ENCODE measurements around the gene GHR.

Gene GHR

GRCh38 chr5:42498000-42498399 lies 74.8 kb downstream of the GHR start:
- Histone ChIP-seq H3K9ac (ENCODE audit: low read length) (no peak overlapping the region), H3K36me3 (ENCODE audit: insufficient read depth, low read length) (no peaks in the 10 kb centered on the region), H3K9me3 (ENCODE audit: low read length) (no peaks in the 10 kb centered on the region), H3K4me3 (ENCODE audit: low read depth in 1 of 2, low read length in 2 of 2) (no peak overlapping the region), H3K27me3 (ENCODE audit: control insufficient read depth in 1 of 2, insufficient read depth in 2 of 2, low read length in 2 of 2) (no peaks in the 10 kb centered on the region), H3K27ac (ENCODE audit: low read depth, low read length) (no peak overlapping the region), H3K4me1 (ENCODE audit: insufficient read depth, low read length) (peaks cover 47% of the 10 kb centered on the region)

GRCh38 chr5:42499016-42499415 lies 75.8 kb downstream of the GHR start:
- H3K4me3 ChIP-seq (ENCODE audit: low read depth in 1 of 2, low read length in 2 of 2): no peak overlapping the region
- H3K27me3 ChIP-seq (ENCODE audit: control insufficient read depth in 1 of 2, insufficient read depth in 2 of 2, low read length in 2 of 2): no peaks in the 10 kb centered on the region
- peaks cover 39% of the 10 kb centered on the region for H3K4me1 ChIP-seq (ENCODE audit: insufficient read depth, low read length)
- no peaks in the 10 kb centered on the region for H3K36me3 ChIP-seq (ENCODE audit: insufficient read depth, low read length)
- no peaks in the 10 kb centered on the region for H3K9me3 ChIP-seq (ENCODE audit: low read length)
- no peak overlapping the region for H3K9ac ChIP-seq (ENCODE audit: low read length)
- H3K27ac ChIP-seq (ENCODE audit: low read depth, low read length): no peak overlapping the region

DNA sequence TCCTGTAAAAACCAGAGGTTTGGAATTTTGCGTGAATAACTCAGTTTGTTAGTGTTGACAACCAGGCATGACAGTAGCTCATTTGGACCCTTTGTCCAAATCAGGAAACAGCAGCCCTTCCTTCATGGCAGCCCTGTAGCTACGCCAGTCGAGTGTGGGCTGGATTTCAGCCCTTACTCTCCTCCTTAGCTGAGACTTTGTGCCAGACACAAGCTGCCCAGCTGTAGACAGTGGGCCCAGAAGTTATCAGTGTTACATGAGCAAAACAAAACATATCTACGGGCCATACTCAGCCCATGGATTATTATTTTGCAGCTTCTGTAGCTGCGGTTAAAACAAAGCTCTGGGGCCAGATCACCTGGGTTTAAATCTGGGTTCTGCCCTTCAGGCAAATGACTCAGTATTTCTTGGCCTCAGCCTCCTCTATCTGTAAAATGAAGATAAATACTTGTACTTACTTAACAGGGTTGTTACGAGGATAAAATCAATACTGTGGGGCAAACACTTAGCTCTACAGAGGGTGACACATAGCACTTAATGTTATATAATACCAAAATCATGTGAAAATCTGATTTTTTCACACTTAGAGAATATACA lies 76.9 kb downstream of the GHR start:
- Histone ChIP-seq H3K27me3 (ENCODE audit: control insufficient read depth in 1 of 2, insufficient read depth in 2 of 2, low read length in 2 of 2) (no peaks in the 10 kb centered on the region), H3K9ac (ENCODE audit: low read length) (no peak overlapping the region), H3K9me3 (ENCODE audit: low read length) (no peaks in the 10 kb centered on the region), H3K4me3 (ENCODE audit: low read depth in 1 of 2, low read length in 2 of 2) (no peak overlapping the region), H3K36me3 (ENCODE audit: insufficient read depth, low read length) (no peaks in the 10 kb centered on the region), H3K4me1 (ENCODE audit: insufficient read depth, low read length) (peaks cover 34% of the 10 kb centered on the region), H3K27ac (ENCODE audit: low read depth, low read length) (no peak overlapping the region)

- Histone ChIP-seq H3K4me3 (ENCODE audit: low read depth in 1 of 2, low read length in 2 of 2) (no peak overlapping the region), H3K27ac (ENCODE audit: low read depth, low read length) (no peak overlapping the region), H3K4me1 (ENCODE audit: insufficient read depth, low read length) (peaks cover 26% of the 10 kb centered on the region), H3K9ac (ENCODE audit: low read length) (no peak overlapping the region), H3K27me3 (ENCODE audit: control insufficient read depth in 1 of 2, insufficient read depth in 2 of 2, low read length in 2 of 2) (no peaks in the 10 kb centered on the region), H3K36me3 (ENCODE audit: insufficient read depth, low read length) (no peaks in the 10 kb centered on the region), H3K9me3 (ENCODE audit: low read length) (no peaks in the 10 kb centered on the region)
Measured at GRCh38 chr5:42502613-42503470, 79.6 kb downstream of the GHR start.

DNA sequence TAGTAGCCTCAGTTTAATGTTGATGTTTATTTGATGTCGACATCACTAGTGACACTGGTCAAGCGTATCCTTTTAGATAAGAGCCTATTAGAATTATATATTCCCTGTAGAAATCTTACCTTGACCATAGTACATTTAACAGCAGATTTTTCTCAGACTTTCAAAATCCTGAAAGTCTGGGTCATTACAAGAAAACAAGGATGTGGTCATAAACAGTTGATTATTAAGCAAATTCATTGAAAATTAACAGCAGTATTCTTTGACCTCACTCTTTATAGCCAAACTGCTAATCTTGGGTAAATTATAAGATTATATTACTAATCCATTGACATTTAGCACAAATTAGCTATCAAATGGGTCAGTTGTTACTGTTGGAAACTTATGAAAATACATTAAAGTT lies 83.4 kb downstream of the GHR start:
- peaks cover 14% of the 10 kb centered on the region for H3K4me1 ChIP-seq (ENCODE audit: insufficient read depth, low read length)
- no peaks in the 10 kb centered on the region for H3K9me3 ChIP-seq (ENCODE audit: low read length)
- H3K27ac ChIP-seq (ENCODE audit: low read depth, low read length): no peak overlapping the region
- no peak overlapping the region for H3K4me3 ChIP-seq (ENCODE audit: low read depth in 1 of 2, low read length in 2 of 2)
- H3K36me3 ChIP-seq (ENCODE audit: insufficient read depth, low read length): no peaks in the 10 kb centered on the region
- H3K27me3 ChIP-seq (ENCODE audit: control insufficient read depth in 1 of 2, insufficient read depth in 2 of 2, low read length in 2 of 2): no peaks in the 10 kb centered on the region
- no peak overlapping the region for H3K9ac ChIP-seq (ENCODE audit: low read length)

DNA sequence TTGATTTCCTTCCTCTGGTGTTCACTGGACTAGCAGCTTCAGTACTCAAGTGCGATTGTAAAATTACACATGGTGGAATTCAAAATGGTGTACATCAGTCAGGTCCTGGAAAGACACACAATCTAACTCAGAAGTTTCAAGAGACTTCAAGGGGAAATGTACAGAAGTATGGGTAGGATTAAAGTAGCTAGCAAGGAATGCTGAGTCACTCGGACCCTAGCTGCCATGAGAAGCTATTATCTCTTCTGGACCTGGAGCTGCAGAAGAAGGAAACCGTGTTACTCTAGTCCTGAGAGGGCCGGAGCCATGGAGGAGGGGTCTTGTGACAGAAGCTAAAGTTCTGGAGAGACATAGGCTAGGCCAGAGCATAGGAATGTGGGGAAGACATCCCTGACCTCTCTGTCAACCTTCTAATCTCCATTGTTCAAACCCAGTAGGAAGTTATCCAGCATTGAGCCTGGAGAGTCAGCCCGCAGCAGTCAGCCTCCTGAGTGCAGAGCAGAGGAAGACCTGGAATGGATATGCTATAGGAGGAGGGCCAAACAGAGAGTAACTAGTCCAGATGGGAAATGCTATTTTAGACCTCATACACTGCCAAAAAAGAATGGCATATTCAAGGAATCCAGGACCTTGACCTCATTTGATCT lies 84.3 kb downstream of the GHR start:
- no peaks in the 10 kb centered on the region for H3K9me3 ChIP-seq (ENCODE audit: low read length)
- no peak overlapping the region for H3K9ac ChIP-seq (ENCODE audit: low read length)
- no peak overlapping the region for H3K4me3 ChIP-seq (ENCODE audit: low read depth in 1 of 2, low read length in 2 of 2)
- no peak overlapping the region for H3K27ac ChIP-seq (ENCODE audit: low read depth, low read length)
- no peaks in the 10 kb centered on the region for H3K27me3 ChIP-seq (ENCODE audit: control insufficient read depth in 1 of 2, insufficient read depth in 2 of 2, low read length in 2 of 2)
- H3K4me1 ChIP-seq (ENCODE audit: insufficient read depth, low read length): peaks cover 14% of the 10 kb centered on the region
- no peaks in the 10 kb centered on the region for H3K36me3 ChIP-seq (ENCODE audit: insufficient read depth, low read length)

GRCh38 chr5:42513246-42513645 lies 90.0 kb downstream of the GHR start:
- Histone ChIP-seq H3K27ac (ENCODE audit: low read depth, low read length) (no peak overlapping the region), H3K4me1 (ENCODE audit: insufficient read depth, low read length) (peaks cover 16% of the 10 kb centered on the region), H3K36me3 (ENCODE audit: insufficient read depth, low read length) (no peaks in the 10 kb centered on the region), H3K27me3 (ENCODE audit: control insufficient read depth in 1 of 2, insufficient read depth in 2 of 2, low read length in 2 of 2) (no peaks in the 10 kb centered on the region), H3K4me3 (ENCODE audit: low read depth in 1 of 2, low read length in 2 of 2) (no peak overlapping the region), H3K9ac (ENCODE audit: low read length) (no peak overlapping the region), H3K9me3 (ENCODE audit: low read length) (no peaks in the 10 kb centered on the region)

DNA sequence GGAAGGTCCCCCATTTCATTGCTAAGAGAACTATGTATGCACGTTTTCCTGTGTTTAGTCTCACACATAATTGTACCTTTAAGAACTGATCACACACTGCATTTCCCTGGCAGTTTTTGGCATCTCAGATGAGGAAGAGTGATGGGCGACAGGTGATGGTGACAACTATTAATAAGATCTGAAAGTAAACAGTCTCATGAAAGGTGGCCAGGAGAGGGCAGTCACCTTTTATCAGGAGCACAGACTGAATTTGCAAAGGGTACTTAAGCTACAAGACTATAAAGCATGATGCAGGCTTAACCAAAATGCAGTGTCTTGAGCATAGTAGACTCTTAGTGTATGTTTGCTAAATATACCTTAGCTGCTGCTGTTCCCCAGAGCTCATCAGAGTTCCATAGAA lies 91.5 kb downstream of the GHR start:
- H3K27me3 ChIP-seq (ENCODE audit: control insufficient read depth in 1 of 2, insufficient read depth in 2 of 2, low read length in 2 of 2): no peaks in the 10 kb centered on the region
- H3K4me1 ChIP-seq (ENCODE audit: insufficient read depth, low read length): peaks cover 29% of the 10 kb centered on the region
- no peak overlapping the region for H3K4me3 ChIP-seq (ENCODE audit: low read depth in 1 of 2, low read length in 2 of 2)
- no peak overlapping the region for H3K9ac ChIP-seq (ENCODE audit: low read length)
- no peak overlapping the region for H3K27ac ChIP-seq (ENCODE audit: low read depth, low read length)
- no peaks in the 10 kb centered on the region for H3K9me3 ChIP-seq (ENCODE audit: low read length)
- no peaks in the 10 kb centered on the region for H3K36me3 ChIP-seq (ENCODE audit: insufficient read depth, low read length)

GRCh38 chr5:42515504-42515903 lies 92.3 kb downstream of the GHR start:
- Histone ChIP-seq H3K4me3 (ENCODE audit: low read depth in 1 of 2, low read length in 2 of 2) (no peak overlapping the region), H3K9ac (ENCODE audit: low read length) (no peak overlapping the region), H3K36me3 (ENCODE audit: insufficient read depth, low read length) (no peaks in the 10 kb centered on the region), H3K27ac (ENCODE audit: low read depth, low read length) (no peak overlapping the region), H3K9me3 (ENCODE audit: low read length) (no peaks in the 10 kb centered on the region), H3K4me1 (ENCODE audit: insufficient read depth, low read length) (peaks cover 31% of the 10 kb centered on the region), H3K27me3 (ENCODE audit: control insufficient read depth in 1 of 2, insufficient read depth in 2 of 2, low read length in 2 of 2) (no peaks in the 10 kb centered on the region)

DNA sequence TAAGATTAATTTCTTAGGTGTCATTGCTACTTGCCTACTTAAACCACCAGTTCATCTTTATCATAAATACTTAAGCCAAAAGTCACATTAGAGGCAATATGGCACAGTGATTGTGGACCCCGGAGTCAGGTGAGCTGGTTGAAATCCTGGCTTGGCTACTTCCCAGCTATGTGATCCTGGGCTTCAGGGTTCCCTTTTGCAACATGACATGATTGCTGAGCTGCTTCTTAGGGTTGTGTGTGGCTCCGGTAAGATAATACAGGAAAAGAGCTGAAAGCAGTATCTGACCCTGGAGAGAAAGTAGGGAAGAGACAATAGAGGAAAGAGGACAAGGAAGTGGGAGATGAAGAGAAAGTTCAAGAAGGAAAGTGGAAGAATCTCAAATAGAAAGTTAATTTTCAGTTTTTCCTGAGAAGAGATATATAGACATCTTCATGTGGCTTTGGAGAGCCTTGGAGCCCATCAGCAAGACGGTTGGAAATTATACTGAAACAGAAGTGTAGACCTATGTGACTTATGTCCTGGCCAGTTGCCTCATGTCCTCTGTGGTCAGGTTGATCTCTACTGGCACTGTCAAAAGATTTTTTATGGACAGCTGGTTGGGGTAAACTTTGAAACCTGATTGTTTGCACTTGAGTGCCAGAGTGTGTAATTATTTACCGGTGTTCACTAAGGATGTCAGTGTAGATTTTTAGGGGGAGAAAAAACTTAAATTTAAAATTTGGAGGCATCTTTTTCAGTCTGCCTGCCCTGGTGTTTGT lies 93.2 kb downstream of the GHR start:
- no peak overlapping the region for H3K4me3 ChIP-seq (ENCODE audit: low read depth in 1 of 2, low read length in 2 of 2)
- H3K4me1 ChIP-seq (ENCODE audit: insufficient read depth, low read length): peaks cover 36% of the 10 kb centered on the region
- no peak overlapping the region for H3K9ac ChIP-seq (ENCODE audit: low read length)
- H3K36me3 ChIP-seq (ENCODE audit: insufficient read depth, low read length): no peaks in the 10 kb centered on the region
- no peaks in the 10 kb centered on the region for H3K9me3 ChIP-seq (ENCODE audit: low read length)
- no peak overlapping the region for H3K27ac ChIP-seq (ENCODE audit: low read depth, low read length)
- H3K27me3 ChIP-seq (ENCODE audit: control insufficient read depth in 1 of 2, insufficient read depth in 2 of 2, low read length in 2 of 2): no peaks in the 10 kb centered on the region

DNA sequence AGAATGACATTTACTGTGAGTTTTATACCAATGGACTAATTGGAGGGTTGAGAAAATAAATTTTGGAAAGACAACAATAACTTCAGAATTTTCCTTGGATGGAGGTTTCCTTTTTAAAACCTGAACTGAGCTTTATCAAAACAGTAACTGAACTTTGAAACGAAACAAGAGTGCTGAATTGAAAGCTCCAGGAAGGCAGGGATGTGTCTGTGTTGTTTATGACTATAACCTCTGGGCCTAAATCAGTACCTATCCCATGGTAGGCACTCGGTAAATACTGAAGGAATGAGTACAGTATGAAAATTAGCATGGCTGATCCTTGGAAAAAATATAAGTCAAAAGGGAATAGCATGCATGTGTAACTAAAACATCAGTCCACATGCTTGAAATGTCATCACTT lies 93.9 kb downstream of the GHR start:
- Histone ChIP-seq H3K4me1 (ENCODE audit: insufficient read depth, low read length) (peaks cover 36% of the 10 kb centered on the region), H3K27ac (ENCODE audit: low read depth, low read length) (no peak overlapping the region), H3K9me3 (ENCODE audit: low read length) (no peaks in the 10 kb centered on the region), H3K9ac (ENCODE audit: low read length) (no peak overlapping the region), H3K36me3 (ENCODE audit: insufficient read depth, low read length) (no peaks in the 10 kb centered on the region), H3K4me3 (ENCODE audit: low read depth in 1 of 2, low read length in 2 of 2) (no peak overlapping the region), H3K27me3 (ENCODE audit: control insufficient read depth in 1 of 2, insufficient read depth in 2 of 2, low read length in 2 of 2) (no peaks in the 10 kb centered on the region)
